ENCODE data around the gene ERFL.
A peak's percentile ranks its signal among the peaks of the same experiment; 100 is the strongest.

ERFL gene

DNA sequence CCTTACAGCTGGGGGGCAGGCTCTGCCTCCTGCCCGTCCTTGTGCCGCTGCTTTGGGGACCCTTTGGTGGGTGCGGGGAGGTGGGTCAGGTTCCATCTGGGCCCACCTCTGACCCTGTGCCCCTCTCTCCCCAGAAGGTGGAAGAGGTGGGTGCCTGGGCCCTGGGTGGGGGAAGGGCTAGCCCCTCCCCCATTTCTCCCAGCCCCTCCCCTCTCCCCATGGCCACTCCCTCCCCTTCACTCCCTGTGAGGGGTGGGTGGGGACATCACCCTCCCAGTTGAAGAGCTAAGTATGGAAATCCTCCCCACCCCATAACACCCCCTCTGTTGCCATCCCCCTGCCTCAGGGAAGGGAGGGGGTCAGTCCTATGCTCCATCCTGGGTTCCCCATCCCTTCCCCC is 31.1 kb downstream of the ERFL start:
- POLR2A ChIA-PET = interaction anchor here (0.5 kb wide), 1 partner anchor 9 kb away, joined by 4 read pairs; no protein-coding TSS in a partner anchor
- peak; percentile 43; the same call in 1 of the 2 replicates for TF ChIP-seq KLF1 (tag by site-specific recombination; IDR thresholded peaks at IDR 0.05)
- TF ChIP-seq, protein P1, sequence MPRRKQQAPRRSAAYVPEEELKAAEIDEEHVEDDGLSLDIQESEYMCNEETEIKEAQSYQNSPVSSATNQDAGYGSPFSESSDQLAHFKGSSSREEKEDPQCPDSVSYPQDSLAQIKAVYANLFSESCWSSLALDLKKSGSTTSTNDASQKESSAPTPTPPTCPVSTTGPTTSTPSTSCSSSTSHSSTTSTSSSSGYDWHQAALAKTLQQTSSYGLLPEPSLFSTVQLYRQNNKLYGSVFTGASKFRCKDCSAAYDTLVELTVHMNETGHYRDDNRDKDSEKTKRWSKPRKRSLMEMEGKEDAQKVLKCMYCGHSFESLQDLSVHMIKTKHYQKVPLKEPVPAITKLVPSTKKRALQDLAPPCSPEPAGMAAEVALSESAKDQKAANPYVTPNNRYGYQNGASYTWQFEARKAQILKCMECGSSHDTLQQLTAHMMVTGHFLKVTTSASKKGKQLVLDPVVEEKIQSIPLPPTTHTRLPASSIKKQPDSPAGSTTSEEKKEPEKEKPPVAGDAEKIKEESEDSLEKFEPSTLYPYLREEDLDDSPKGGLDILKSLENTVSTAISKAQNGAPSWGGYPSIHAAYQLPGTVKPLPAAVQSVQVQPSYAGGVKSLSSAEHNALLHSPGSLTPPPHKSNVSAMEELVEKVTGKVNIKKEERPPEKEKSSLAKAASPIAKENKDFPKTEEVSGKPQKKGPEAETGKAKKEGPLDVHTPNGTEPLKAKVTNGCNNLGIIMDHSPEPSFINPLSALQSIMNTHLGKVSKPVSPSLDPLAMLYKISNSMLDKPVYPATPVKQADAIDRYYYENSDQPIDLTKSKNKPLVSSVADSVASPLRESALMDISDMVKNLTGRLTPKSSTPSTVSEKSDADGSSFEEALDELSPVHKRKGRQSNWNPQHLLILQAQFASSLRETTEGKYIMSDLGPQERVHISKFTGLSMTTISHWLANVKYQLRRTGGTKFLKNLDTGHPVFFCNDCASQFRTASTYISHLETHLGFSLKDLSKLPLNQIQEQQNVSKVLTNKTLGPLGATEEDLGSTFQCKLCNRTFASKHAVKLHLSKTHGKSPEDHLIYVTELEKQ (tag by site-specific recombination; IDR thresholded peaks at IDR 0.05; ENCODE audit: borderline replicate concordance) = no peak
- CTCF ChIA-PET = no interaction called here
- no peak overlapping the region for H3K27ac ChIP-seq (ENCODE audit: extremely low read depth, low read depth, low read length)
- no peaks in the 10 kb centered on the region for H3K4me1 ChIP-seq (ENCODE audit: control insufficient read depth, insufficient read depth, low read length)
- H3K36me3 ChIP-seq (ENCODE audit: control insufficient read depth in 2 of 2, insufficient read depth in 1 of 2, low read length in 2 of 2) = peaks cover 51 to 52% of the 10 kb centered on the region in 2 experiments
- H3K9me3 ChIP-seq (ENCODE audit: control insufficient read depth, insufficient read depth, low read depth, low read length) = no peaks in the 10 kb centered on the region
- H3K4me3 ChIP-seq (ENCODE audit: low read depth, low read length) = no peak overlapping the region

DNA sequence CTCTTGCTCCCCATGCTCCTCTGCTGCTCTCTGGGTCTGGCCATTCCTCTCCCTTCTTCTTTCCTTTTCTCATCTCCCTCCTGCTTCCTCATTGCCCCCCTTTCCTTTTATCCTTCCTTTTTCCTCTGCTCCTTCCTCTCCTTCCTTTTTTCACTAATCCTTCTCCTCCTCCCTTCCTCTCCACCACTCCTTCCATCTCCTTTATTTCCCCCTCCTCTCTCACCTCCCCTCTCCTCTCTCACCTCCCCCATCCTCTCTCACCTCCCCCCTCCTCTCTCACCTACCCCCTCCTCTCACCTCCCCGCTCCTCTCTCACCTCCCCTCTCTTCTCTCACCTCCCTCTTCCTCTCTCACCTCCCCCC is 31.7 kb downstream of the ERFL start:
- H3K27ac ChIP-seq (ENCODE audit: extremely low read depth, low read depth, low read length) = no peak overlapping the region
- no peak overlapping the region for H3K4me3 ChIP-seq (ENCODE audit: low read depth, low read length)
- ChIA-PET POLR2A (no interaction called here), CTCF (no interaction called here)
- no peaks in the 10 kb centered on the region for H3K4me1 ChIP-seq (ENCODE audit: control insufficient read depth, insufficient read depth, low read length)
- H3K36me3 ChIP-seq (ENCODE audit: control insufficient read depth in 2 of 2, insufficient read depth in 1 of 2, low read length in 2 of 2) = peaks cover 47 to 52% of the 10 kb centered on the region in 2 experiments
- no peak for TF ChIP-seq ZBTB1 (tag by site-specific recombination; IDR thresholded peaks at IDR 0.05)
- TF ChIP-seq BCL11A (tag by site-specific recombination; IDR thresholded peaks at IDR 0.05; ENCODE audit: low read depth) = no peak
- TF ChIP-seq ZNF155 (tag by site-specific recombination; IDR thresholded peaks at IDR 0.05) = no peak
- TF ChIP-seq ZNF112 (tag by site-specific recombination; IDR thresholded peaks at IDR 0.05) = no peak
- TF ChIP-seq PRDM1 (tag by site-specific recombination; IDR thresholded peaks at IDR 0.05) = peak; percentile 89
- TF ChIP-seq ZNF114 (tag by site-specific recombination; IDR thresholded peaks at IDR 0.05) = no peak
- no peak for TF ChIP-seq ZNF707 (tag by site-specific recombination; IDR thresholded peaks at IDR 0.05)
- TF ChIP-seq ZNF426 (tag by site-specific recombination; IDR thresholded peaks at IDR 0.05) = no peak
- TF ChIP-seq, protein P2, sequence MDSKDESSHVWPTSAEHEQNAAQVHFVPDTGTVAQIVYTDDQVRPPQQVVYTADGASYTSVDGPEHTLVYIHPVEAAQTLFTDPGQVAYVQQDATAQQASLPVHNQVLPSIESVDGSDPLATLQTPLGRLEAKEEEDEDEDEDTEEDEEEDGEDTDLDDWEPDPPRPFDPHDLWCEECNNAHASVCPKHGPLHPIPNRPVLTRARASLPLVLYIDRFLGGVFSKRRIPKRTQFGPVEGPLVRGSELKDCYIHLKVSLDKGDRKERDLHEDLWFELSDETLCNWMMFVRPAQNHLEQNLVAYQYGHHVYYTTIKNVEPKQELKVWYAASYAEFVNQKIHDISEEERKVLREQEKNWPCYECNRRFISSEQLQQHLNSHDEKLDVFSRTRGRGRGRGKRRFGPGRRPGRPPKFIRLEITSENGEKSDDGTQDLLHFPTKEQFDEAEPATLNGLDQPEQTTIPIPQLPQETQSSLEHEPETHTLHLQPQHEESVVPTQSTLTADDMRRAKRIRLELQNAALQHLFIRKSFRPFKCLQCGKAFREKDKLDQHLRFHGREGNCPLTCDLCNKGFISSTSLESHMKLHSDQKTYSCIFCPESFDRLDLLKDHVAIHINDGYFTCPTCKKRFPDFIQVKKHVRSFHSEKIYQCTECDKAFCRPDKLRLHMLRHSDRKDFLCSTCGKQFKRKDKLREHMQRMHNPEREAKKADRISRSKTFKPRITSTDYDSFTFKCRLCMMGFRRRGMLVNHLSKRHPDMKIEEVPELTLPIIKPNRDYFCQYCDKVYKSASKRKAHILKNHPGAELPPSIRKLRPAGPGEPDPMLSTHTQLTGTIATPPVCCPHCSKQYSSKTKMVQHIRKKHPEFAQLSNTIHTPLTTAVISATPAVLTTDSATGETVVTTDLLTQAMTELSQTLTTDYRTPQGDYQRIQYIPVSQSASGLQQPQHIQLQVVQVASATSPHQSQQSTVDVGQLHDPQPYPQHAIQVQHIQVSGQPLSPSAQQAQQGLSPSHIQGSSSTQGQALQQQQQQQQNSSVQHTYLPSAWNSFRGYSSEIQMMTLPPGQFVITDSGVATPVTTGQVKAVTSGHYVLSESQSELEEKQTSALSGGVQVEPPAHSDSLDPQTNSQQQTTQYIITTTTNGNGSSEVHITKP (tag by site-specific recombination; IDR thresholded peaks at IDR 0.05) = no peak
- TF ChIP-seq, protein P3, sequence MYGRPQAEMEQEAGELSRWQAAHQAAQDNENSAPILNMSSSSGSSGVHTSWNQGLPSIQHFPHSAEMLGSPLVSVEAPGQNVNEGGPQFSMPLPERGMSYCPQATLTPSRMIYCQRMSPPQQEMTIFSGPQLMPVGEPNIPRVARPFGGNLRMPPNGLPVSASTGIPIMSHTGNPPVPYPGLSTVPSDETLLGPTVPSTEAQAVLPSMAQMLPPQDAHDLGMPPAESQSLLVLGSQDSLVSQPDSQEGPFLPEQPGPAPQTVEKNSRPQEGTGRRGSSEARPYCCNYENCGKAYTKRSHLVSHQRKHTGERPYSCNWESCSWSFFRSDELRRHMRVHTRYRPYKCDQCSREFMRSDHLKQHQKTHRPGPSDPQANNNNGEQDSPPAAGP (tag by site-specific recombination; IDR thresholded peaks at IDR 0.05) = no peak
- no peak for TF ChIP-seq ZNF175 (tag by site-specific recombination; IDR thresholded peaks at IDR 0.05)
- TF ChIP-seq, protein P4, sequence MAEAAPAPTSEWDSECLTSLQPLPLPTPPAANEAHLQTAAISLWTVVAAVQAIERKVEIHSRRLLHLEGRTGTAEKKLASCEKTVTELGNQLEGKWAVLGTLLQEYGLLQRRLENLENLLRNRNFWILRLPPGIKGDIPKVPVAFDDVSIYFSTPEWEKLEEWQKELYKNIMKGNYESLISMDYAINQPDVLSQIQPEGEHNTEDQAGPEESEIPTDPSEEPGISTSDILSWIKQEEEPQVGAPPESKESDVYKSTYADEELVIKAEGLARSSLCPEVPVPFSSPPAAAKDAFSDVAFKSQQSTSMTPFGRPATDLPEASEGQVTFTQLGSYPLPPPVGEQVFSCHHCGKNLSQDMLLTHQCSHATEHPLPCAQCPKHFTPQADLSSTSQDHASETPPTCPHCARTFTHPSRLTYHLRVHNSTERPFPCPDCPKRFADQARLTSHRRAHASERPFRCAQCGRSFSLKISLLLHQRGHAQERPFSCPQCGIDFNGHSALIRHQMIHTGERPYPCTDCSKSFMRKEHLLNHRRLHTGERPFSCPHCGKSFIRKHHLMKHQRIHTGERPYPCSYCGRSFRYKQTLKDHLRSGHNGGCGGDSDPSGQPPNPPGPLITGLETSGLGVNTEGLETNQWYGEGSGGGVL (tag by site-specific recombination; IDR thresholded peaks at IDR 0.05) = peak; percentile 81
- TF ChIP-seq EGR2 (tag by site-specific recombination; IDR thresholded peaks at IDR 0.05; ENCODE audit: low read depth) = peak; percentile 21; the same call in 1 of the 2 replicates
- no peak for TF ChIP-seq OVOL3 (tag by site-specific recombination; IDR thresholded peaks at IDR 0.05)
- TF ChIP-seq TCF7L2 (IDR thresholded peaks at IDR 0.05; ENCODE audit: borderline replicate concordance, low read depth, low read length) = no peak
- peak; percentile 92 for TF ChIP-seq ZNF366 (tag by site-specific recombination; conservative IDR thresholded peaks at IDR 0.05)
- TF ChIP-seq ZNF677 (tag by site-specific recombination; IDR thresholded peaks at IDR 0.05) = no peak
- TF ChIP-seq ZBTB17 (tag by site-specific recombination; IDR thresholded peaks at IDR 0.05) = no peak
- TF ChIP-seq ZNF791 (tag by site-specific recombination; IDR thresholded peaks at IDR 0.05) = 0 out of 2 replicates have a peak, but pooled peaks have one; percentile 15
- TF ChIP-seq ZNF248 (tag by site-specific recombination; IDR thresholded peaks at IDR 0.05) = no peak
- no peak for TF ChIP-seq ZBTB48 (tag by site-specific recombination; IDR thresholded peaks at IDR 0.05)
- no peak for TF ChIP-seq SCRT1 (tag by site-specific recombination; IDR thresholded peaks at IDR 0.05; ENCODE audit: borderline replicate concordance)
- no peak for TF ChIP-seq KLF10 (tag by site-specific recombination; IDR thresholded peaks at IDR 0.05)
- TF ChIP-seq ZNF664 (tag by site-specific recombination; IDR thresholded peaks at IDR 0.05) = no peak
- H3K9me3 ChIP-seq (ENCODE audit: control insufficient read depth, insufficient read depth, low read depth, low read length) = no peaks in the 10 kb centered on the region
